ENCODE data around the gene SLC5A6.

Gene SLC5A6

DNA sequence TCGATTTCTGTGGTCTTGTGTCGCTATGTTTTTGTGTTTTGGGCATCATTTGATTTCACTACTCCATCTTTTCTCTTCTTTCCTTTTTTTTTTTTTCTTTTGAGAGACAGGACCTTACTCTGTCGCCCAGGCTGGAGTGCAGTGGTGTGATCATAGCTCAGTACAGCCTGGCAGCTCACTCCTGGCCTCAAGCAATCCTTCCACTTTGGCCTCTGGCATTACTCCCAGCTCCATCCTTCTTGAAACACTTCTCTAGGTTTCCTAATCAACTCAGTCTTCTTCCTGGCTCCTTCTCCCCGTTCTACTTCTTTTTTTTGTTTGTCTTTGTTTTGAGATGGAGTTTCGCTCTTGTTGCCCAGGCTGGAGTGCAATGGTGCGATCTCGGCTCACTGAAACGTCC lies 36.7 kb downstream of the SLC5A6 start:
- no peak overlapping the region for H3K4me3 ChIP-seq (ENCODE audit: low read depth, low read length)
- TF ChIP-seq, protein P1, sequence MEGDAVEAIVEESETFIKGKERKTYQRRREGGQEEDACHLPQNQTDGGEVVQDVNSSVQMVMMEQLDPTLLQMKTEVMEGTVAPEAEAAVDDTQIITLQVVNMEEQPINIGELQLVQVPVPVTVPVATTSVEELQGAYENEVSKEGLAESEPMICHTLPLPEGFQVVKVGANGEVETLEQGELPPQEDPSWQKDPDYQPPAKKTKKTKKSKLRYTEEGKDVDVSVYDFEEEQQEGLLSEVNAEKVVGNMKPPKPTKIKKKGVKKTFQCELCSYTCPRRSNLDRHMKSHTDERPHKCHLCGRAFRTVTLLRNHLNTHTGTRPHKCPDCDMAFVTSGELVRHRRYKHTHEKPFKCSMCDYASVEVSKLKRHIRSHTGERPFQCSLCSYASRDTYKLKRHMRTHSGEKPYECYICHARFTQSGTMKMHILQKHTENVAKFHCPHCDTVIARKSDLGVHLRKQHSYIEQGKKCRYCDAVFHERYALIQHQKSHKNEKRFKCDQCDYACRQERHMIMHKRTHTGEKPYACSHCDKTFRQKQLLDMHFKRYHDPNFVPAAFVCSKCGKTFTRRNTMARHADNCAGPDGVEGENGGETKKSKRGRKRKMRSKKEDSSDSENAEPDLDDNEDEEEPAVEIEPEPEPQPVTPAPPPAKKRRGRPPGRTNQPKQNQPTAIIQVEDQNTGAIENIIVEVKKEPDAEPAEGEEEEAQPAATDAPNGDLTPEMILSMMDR (IDR thresholded peaks at IDR 0.05; ENCODE audit: borderline replicate concordance, insufficient read depth, low read depth, low read length) = no peak

DNA sequence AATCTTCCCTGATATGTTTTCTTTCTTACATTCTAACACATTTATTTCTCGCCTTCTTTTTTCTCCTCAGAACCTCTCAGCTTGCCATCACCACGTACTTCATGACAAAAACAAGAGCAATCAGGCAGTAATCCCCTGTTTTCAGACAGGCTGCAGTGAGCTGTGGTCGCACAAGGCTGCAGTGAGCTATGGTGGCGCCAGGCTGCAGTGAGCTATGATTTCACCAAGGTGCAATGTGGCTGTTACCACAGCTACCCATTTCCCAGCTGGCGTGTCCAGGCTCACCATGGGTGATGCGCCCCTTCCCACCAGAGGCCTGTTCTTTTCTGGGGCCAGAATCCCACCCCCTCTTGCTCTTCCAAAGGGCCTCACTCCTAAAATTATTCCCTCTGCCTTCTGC lies 37.4 kb downstream of the SLC5A6 start:
- H3K4me3 ChIP-seq (ENCODE audit: low read depth, low read length) = no peak overlapping the region

DNA sequence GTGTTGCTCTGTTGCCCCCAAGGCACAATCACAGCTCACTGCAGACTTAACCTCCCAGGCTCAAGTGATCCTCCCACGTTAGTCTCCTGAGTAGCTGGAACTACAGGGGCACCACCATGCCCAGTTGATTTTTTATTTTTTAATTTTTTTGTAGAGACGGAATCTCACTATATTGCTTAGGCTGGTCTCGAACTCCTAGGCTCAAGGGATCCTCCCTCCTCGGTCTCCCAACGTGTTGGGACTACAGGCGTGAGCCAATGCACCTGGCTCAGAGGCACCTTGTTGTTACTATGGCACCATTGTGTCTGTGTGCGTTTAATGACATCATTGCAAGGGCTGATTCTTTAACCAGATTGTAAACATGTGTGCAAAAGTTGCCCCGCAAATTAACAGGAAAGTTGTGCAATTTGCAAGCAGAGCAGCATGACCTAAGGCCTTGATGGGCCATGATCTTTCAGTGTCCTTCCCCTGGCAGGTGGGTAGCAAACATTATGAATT lies 40.7 kb downstream of the SLC5A6 start:
- TF ChIP-seq, protein P1 (IDR thresholded peaks at IDR 0.05; ENCODE audit: borderline replicate concordance, insufficient read depth, low read depth, low read length) = no peak

More for the DNA sequence above, 37.4 kb downstream of the SLC5A6 start:
- TF ChIP-seq, protein P1 (IDR thresholded peaks at IDR 0.05; ENCODE audit: borderline replicate concordance, insufficient read depth, low read depth, low read length) = no peak

DNA sequence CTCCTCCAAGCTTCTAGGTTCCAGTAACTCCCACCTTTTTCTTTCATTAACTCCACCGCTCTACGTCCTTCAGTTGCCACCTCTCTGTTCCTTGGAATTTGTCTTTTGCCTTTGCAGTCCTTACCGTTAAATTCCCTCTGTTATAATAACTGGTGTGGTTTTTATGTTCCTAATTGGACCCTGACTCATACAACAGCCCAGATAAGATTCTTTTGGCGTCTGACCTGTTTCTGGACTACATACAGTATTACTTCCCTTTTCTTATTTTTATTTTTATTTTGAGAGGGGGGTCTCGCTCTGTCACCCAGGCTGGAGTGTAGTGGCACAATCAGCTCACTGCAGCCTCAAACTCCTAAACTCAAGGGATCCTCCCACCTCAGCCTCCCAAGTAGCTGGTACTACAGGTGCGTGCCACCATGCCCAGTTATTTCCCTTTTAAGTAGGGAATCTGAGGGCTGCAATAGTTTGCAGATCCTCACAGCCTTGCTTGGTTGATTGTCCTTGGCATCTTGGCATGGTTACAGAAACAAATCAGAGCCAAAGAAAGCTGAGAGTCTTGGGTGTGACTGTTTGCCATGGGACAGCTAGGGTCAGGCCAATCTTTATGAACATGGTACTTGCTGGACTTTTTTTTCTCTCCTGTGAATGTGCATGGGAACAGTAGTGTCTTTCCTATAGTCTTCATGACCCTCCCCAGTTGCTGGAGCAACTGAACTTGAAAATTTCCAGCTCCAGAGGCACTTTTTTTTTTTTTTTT lies 41.3 kb downstream of the SLC5A6 start:
- TF ChIP-seq, protein P1 (IDR thresholded peaks at IDR 0.05; ENCODE audit: borderline replicate concordance, insufficient read depth, low read depth, low read length) = no peak
- H3K4me3 ChIP-seq (ENCODE audit: low read depth, low read length) = no peak overlapping the region

More for the DNA sequence above, 40.7 kb downstream of the SLC5A6 start:
- H3K4me3 ChIP-seq (ENCODE audit: low read depth, low read length) = no peak overlapping the region

DNA sequence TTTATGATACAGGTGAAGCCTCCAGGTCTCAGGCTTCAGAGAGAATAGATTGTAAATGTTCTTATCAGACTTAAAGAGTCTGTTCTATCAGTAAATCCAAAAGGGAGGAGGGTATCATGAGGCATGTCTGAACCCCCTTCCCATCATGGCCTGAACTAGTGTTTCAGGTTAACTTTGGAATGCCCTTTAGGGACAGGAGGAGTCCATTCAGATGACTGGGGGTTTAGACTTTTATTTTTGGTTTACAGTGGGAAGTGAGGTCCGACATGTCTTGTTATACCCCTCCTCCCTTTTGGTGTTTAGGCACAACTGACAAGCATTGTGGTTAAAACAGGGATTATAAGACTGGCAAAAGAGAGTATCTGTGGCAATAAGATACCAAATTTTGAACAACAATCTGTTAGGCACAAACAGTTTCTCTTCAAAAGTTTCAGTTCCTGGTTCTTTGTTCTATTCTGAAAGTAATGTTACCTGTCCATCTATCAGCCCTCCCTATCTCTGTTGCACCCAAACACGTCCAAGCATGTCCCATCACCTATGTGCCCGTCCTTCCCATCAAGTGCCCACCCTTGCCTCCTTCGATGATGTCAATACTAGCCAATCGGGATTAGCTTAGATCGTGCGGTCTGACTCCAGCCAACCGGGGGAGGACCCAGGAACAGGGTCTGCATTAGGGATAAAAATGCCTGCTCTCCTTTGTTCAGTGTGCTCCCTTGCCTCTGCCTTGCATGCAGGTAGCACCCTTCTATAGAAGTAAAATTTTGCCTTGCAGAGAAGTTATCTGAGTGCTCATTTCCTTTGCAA lies 46.9 kb downstream of the SLC5A6 start:
- H3K4me3 ChIP-seq (ENCODE audit: low read depth, low read length) = no peak overlapping the region
- TF ChIP-seq, protein P1 (IDR thresholded peaks at IDR 0.05; ENCODE audit: borderline replicate concordance, insufficient read depth, low read depth, low read length) = no peak

DNA sequence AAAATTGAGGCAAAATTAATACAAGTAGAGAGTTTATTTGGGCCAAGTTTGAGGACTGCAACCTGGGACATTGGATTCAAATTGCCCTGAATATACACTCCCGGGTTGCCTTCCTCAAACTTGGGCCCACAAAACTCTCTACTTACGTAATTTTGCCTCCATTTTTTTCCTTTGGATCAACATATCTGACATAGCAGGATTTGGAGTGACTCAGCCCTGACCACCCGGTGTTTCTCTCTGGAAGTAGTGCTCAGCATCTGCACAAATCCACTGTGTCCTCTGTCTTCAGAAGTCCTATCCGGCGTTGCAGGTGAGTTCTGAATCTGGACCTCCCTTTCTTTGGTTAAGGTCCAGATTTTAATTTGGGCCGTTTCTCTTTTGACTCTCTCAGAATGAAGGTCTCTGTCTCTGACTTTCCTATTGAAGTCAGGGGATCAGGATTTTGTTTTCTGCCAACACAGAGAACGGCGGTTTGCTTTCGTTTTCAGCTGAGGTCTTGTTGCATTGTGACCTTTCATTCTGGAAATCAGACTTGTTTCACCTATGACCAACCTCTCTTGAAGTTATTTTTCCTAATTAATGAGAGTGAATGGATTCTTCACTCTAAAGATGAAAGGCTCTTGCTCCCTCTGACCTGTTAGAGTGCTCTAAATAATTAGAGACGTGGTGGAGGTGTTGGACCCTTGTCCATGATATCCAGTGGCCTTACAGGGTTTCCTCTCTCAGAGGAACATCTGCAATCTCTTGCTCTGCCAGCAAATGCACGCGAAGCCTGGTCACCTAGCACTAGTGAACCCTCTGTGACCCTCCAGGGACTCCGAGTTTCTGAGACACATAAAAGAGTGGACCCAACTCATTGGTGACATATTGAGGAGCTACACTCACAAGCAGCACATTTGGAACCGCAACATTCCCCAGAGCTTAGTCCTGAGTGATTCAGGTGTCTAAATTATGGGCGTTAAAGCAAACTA lies 49.6 kb downstream of the SLC5A6 start:
- no peak overlapping the region for H3K4me3 ChIP-seq (ENCODE audit: low read depth, low read length)
- TF ChIP-seq, protein P1 (IDR thresholded peaks at IDR 0.05; ENCODE audit: borderline replicate concordance, insufficient read depth, low read depth, low read length) = no peak

All from GM12875 (cell line).